LHCN-M2 (cell line): ENCODE results near the gene AMTN. TPM values are rescaled to one million over a fixed set of nuclear protein-coding genes. Genes with fewer than 3 reads are reported as not detected.
"Not testable (repeated sequence)": the region's sequence is repeated elsewhere in the genome, so short reads cannot be mapped to it uniquely, and the experiment has no call there.

Source experiments
- DNase-seq: peaks from one replicate; pipeline ENCODE4 v3.0.0-alpha.2; 2012; ENCODE audit warnings: low read depth
- polyA plus RNA-seq: library from polyadenylated mRNA; unstranded; fragments of >200 nt; gene quantifications from one replicate; pipeline ENCODE4 v1.2.1, GENCODE V29; 2012; ENCODE audit warnings: missing spikeins
- total RNA-seq: library from RNA; depleted of rRNA; stranded (reverse); fragments of >200 nt; gene quantifications from 2 replicates; pipeline ENCODE4 v1.2.3, GENCODE V29; 2014; rRNA removed

The AMTN gene
- total RNA-seq, result 0.46 TPM in 1 of 2 replicates, not detected in the other
- polyA plus RNA-seq, result not detected

GRCh38 chr4:70518269-70518668 lies at the start of gene AMTN:
TSS of gene AMTN (plus strand) at chr4:70518569. CDS start at chr4:70518778, 209 bp downstream.
- DNase-seq, result no peak

GRCh38 chr4:70471897-70472296 lies 46.5 kb upstream of the AMTN start, which contains the start of gene MUC7:
TSS of gene MUC7 (plus strand) at chr4:70472197. CDS start at chr4:70474022, 1,825 bp downstream.
- no peak for DNase-seq

- DNase-seq, result no peak
These were observed 44.7 kb upstream of the AMTN start for GRCh38 chr4:70473679-70474078.

GRCh38 chr4:70488748-70489147 lies 29.6 kb upstream of the AMTN start:
- no peak for DNase-seq

GRCh38 chr4:70496231-70496630 lies 22.1 kb upstream of the AMTN start:
- no peak for DNase-seq

- DNase-seq, result not testable (repeated sequence)
These were observed 16.5 kb upstream of the AMTN start for GRCh38 chr4:70501838-70502237.

GRCh38 chr4:70504733-70505132 lies 13.6 kb upstream of the AMTN start:
- DNase-seq, result no peak

- DNase-seq, result peak; percentile 26
These were observed 13.1 kb upstream of the AMTN start for GRCh38 chr4:70505151-70505748.

GRCh38 chr4:70508801-70509200 lies 9.6 kb upstream of the AMTN start:
- DNase-seq, result no peak

GRCh38 chr4:70511365-70511764 lies 7.0 kb upstream of the AMTN start:
- DNase-seq, result no peak

- DNase-seq, result peak; percentile 23
These were observed 2.8 kb upstream of the AMTN start for GRCh38 chr4:70515367-70516250.

GRCh38 chr4:70518716-70519115 lies 347 bp downstream of the AMTN start:
- peak; percentile 12 for DNase-seq

GRCh38 chr4:70522626-70523025 lies 4.3 kb downstream of the AMTN start:
- DNase-seq, result no peak

GRCh38 chr4:70530997-70531396 lies 12.6 kb downstream of the AMTN start:
- no peak for DNase-seq

GRCh38 chr4:70531981-70532380 lies 13.6 kb downstream of the AMTN start:
- DNase-seq, result no peak

- no peak for DNase-seq
These were observed 14.8 kb downstream of the AMTN start for GRCh38 chr4:70533211-70533610.

- DNase-seq, result no peak
These were observed 15.4 kb downstream of the AMTN start for GRCh38 chr4:70533791-70534190.

GRCh38 chr4:70534886-70535285 lies 16.5 kb downstream of the AMTN start:
- DNase-seq, result not testable (repeated sequence)

- DNase-seq, result no peak
These were observed 20.5 kb downstream of the AMTN start for GRCh38 chr4:70538869-70539268.

GRCh38 chr4:70544279-70544868 lies 26.0 kb downstream of the AMTN start:
- peak; percentile 19 for DNase-seq

GRCh38 chr4:70556856-70557255 lies 38.5 kb downstream of the AMTN start:
- DNase-seq, result no peak

- peak; percentile 45 for DNase-seq
These were observed 41.0 kb downstream of the AMTN start for GRCh38 chr4:70559211-70559830.
